ENCODE data around the gene C10orf90. TPM values are rescaled to one million over a fixed set of nuclear protein-coding genes. Genes with fewer than 3 reads are reported as not detected.

C10orf90 gene
- polyA plus RNA-seq, 3 donors = not detected

DNA sequence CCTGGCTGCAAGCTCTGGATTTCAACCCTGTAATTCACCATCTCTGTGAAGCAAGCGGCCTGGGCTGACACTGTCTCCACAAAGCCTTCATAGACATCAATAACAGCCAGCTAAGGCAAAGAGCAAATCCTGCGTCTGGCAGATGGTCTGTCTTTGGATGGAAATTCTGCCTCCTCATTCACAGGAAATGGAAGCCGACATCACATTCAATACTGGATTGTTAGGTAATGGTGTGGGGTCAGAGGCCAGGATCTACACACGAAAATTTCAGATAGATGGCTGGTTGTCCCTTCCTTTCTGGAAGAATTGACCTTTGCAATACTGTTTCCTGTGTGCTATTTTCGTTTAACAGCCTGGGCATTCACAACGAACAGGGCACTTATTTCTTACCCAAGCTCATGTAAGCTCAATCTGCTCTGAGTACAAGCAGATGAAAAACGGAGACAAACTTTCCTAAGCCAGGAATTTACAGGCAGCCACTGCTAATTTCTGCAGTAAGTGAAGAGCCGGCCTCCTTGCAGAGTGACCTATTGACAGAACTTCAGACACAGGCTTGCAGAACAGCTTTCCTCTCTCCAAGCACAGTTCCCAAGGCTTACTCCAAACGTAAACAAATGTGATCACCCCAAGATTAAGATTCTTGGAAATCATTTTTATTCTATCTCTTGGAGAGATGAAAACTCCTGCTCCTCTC lies 279.2 kb downstream of the C10orf90 start:
- WGBS (ENCODE audit: insufficient coverage) = 38% methylated on average over 4 of the region's 9 CpGs
- no peaks in the 10 kb centered on the region for H3K4me1 ChIP-seq (ENCODE audit: control insufficient read depth in 1 of 2, insufficient read depth in 2 of 2, low read length in 2 of 2)
- peaks cover 6% of the 10 kb centered on the region for H3K4me1 Mint-ChIP-seq
- H3K27ac ChIP-seq (ENCODE audit: low read depth in 1 of 2, low read length in 2 of 2) = no peak overlapping the region
- no peaks in the 10 kb centered on the region for H3K79me2 ChIP-seq (ENCODE audit: insufficient read depth, low read length)
- H3K36me3 ChIP-seq (replicated peaks in 1 of 2; ENCODE audit: control insufficient read depth in 1 of 2, insufficient read depth in 2 of 2, low read length in 2 of 2) = no peaks in the 10 kb centered on the region
- no peak for DNase-seq
- H4K20me1 ChIP-seq (ENCODE audit: insufficient read depth, low read length) = no peaks in the 10 kb centered on the region
- H3K4me2 ChIP-seq (replicated peaks; ENCODE audit: extremely low read depth, low read length, poor library complexity, severe bottlenecking) = no peak overlapping the region
- H3K27me3 ChIP-seq (ENCODE audit: control insufficient read depth in 2 of 2, insufficient read depth in 2 of 2, low read length in 2 of 2) = peaks cover 24 to 43% of the 10 kb centered on the region in 2 donors
- intact Hi-C loops (cut with micrococcal nuclease) = no loop called here
- no peaks in the 10 kb centered on the region for H3K36me3 Mint-ChIP-seq
- no peak overlapping the region for H3K4me3 Mint-ChIP-seq
- no peak overlapping the region for H2AFZ ChIP-seq (ENCODE audit: insufficient read depth, low read depth, low read length, poor library complexity, severe bottlenecking)
- H3K9me3 ChIP-seq (replicated peaks in 1 of 2; ENCODE audit: control insufficient read depth in 1 of 2, insufficient read depth in 1 of 2, low read length in 2 of 2) = peaks cover 0 to 7% of the 10 kb centered on the region in 2 donors
- no peak overlapping the region for H3K4me3 ChIP-seq (replicated peaks in 1 of 3; ENCODE audit: low read depth in 2 of 3, low read length in 3 of 3)
- H3K9me3 Mint-ChIP-seq = peaks cover 2 to 18% (median 9%) of the 10 kb centered on the region in 7 donors
- H3K27me3 Mint-ChIP-seq (ENCODE audit: low read depth in 3 of 3) = peaks cover 35 to 39% (median 38%) of the 10 kb centered on the region in 3 donors
- no peak overlapping the region for H3K9ac ChIP-seq (ENCODE audit: insufficient read depth, low read length, poor library complexity, severe bottlenecking)
- H3K27ac Mint-ChIP-seq = no peak overlapping the region
- TF ChIP-seq, protein P1, sequence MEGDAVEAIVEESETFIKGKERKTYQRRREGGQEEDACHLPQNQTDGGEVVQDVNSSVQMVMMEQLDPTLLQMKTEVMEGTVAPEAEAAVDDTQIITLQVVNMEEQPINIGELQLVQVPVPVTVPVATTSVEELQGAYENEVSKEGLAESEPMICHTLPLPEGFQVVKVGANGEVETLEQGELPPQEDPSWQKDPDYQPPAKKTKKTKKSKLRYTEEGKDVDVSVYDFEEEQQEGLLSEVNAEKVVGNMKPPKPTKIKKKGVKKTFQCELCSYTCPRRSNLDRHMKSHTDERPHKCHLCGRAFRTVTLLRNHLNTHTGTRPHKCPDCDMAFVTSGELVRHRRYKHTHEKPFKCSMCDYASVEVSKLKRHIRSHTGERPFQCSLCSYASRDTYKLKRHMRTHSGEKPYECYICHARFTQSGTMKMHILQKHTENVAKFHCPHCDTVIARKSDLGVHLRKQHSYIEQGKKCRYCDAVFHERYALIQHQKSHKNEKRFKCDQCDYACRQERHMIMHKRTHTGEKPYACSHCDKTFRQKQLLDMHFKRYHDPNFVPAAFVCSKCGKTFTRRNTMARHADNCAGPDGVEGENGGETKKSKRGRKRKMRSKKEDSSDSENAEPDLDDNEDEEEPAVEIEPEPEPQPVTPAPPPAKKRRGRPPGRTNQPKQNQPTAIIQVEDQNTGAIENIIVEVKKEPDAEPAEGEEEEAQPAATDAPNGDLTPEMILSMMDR (IDR thresholded peaks at IDR 0.05) = no peak

DNA sequence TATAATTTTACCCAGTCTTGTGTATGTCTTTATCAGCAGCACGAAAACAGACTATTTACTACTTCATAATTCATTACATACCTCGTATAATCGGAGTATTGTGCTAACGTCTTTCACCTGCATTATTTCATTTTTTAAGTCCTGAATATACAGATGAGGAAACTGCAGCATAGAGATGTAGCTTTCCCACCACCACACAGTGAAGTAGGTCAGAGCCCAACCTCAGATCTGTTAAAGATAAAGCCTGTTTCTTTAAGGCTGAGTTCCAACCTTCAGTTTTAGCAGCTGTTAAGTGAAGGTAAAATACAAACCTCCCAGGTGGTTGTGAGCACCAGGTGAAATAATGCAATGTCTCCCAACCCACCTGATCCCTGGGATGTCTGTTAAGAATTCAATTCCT lies 280.2 kb downstream of the C10orf90 start:
- H3K4me3 Mint-ChIP-seq = no peak overlapping the region
- H3K36me3 Mint-ChIP-seq = no peaks in the 10 kb centered on the region
- Histone ChIP-seq H3K4me1 (ENCODE audit: control insufficient read depth in 1 of 2, insufficient read depth in 2 of 2, low read length in 2 of 2) (no peaks in the 10 kb centered on the region), H4K20me1 (ENCODE audit: insufficient read depth, low read length) (no peaks in the 10 kb centered on the region), H3K4me3 (replicated peaks in 1 of 3; ENCODE audit: low read depth in 2 of 3, low read length in 3 of 3) (no peak overlapping the region), H3K27me3 (ENCODE audit: control insufficient read depth in 2 of 2, insufficient read depth in 2 of 2, low read length in 2 of 2) (peaks cover 28 to 51% of the 10 kb centered on the region in 2 donors), H3K27ac (ENCODE audit: low read depth in 1 of 2, low read length in 2 of 2) (no peak overlapping the region), H3K36me3 (replicated peaks in 1 of 2; ENCODE audit: control insufficient read depth in 1 of 2, insufficient read depth in 2 of 2, low read length in 2 of 2) (no peaks in the 10 kb centered on the region), H3K79me2 (ENCODE audit: insufficient read depth, low read length) (no peaks in the 10 kb centered on the region), H3K9me3 (replicated peaks in 1 of 2; ENCODE audit: control insufficient read depth in 1 of 2, insufficient read depth in 1 of 2, low read length in 2 of 2) (peaks cover 0 to 7% of the 10 kb centered on the region in 2 donors), H2AFZ (ENCODE audit: insufficient read depth, low read depth, low read length, poor library complexity, severe bottlenecking) (no peak overlapping the region), H3K9ac (ENCODE audit: insufficient read depth, low read length, poor library complexity, severe bottlenecking) (no peak overlapping the region), H3K4me2 (replicated peaks; ENCODE audit: extremely low read depth, low read length, poor library complexity, severe bottlenecking) (no peak overlapping the region)
- 60% methylated on average over 1 of the region's 4 CpGs for WGBS (ENCODE audit: insufficient coverage)
- DNase-seq = no peak
- TF ChIP-seq, protein P1 (IDR thresholded peaks at IDR 0.05) = no peak
- H3K27me3 Mint-ChIP-seq (ENCODE audit: low read depth in 3 of 3) = peaks cover 42 to 47% (median 47%) of the 10 kb centered on the region in 3 donors
- H3K4me1 Mint-ChIP-seq = peaks cover 6% of the 10 kb centered on the region
- H3K27ac Mint-ChIP-seq = no peak overlapping the region
- intact Hi-C loops (cut with micrococcal nuclease) = no loop called here
- peaks cover 0 to 18% (median 11%) of the 10 kb centered on the region in 7 donors for H3K9me3 Mint-ChIP-seq
